HepG2 (cell line): ENCODE results near the gene SKIDA1. TPM values are rescaled to one million over a fixed set of nuclear protein-coding genes. Genes with fewer than 3 reads are reported as not detected.
A peak's percentile ranks its signal among the peaks of the same experiment; 100 is the strongest.

Source experiments
- DR1 ChIP-seq: sonication (generic); formaldehyde crosslinking; IDR thresholded peaks from 2 replicates; pipeline ENCODE4 v1.8.0; 2021; ENCODE audit warnings: mild to moderate bottlenecking, missing genetic modification reagents, inconsistent platforms
- GATA4 ChIP-seq: sonication (generic); IDR thresholded peaks from 2 replicates; pipeline ENCODE4 v1.6.1; 2016; ENCODE audit warnings: antibody characterized with exemption, low read depth, borderline replicate concordance
- MED1 ChIP-seq: sonication (generic); formaldehyde crosslinking; IDR thresholded peaks from 2 replicates; pipeline ENCODE4 v1.4.0; 2020; ENCODE audit warnings: missing genetic modification reagents
- MED13 ChIP-seq: sonication (generic); formaldehyde crosslinking; IDR thresholded peaks from 2 replicates; pipeline ENCODE4 v1.5.0; 2020; ENCODE audit warnings: missing genetic modification reagents
- MYC ChIP-seq: sonication (generic); formaldehyde crosslinking; IDR thresholded peaks from 2 replicates; pipeline ENCODE4 v1.9.0; 2021; ENCODE audit warnings: missing genetic modification reagents, borderline replicate concordance
- NFATC3 ChIP-seq: sonication (generic); formaldehyde crosslinking; IDR thresholded peaks from 2 replicates; pipeline ENCODE4 v1.5.1; 2020; ENCODE audit warnings: mild to moderate bottlenecking, missing genetic modification reagents
- NFIB ChIP-seq: sonication (generic); formaldehyde crosslinking; IDR thresholded peaks from 2 replicates; pipeline ENCODE4 v1.9.0; 2021; ENCODE audit warnings: missing genetic modification reagents, mild to moderate bottlenecking, borderline replicate concordance
- RBFOX2 ChIP-seq: fragments of 200-400 bp; formaldehyde crosslinking; IDR thresholded peaks from 2 replicates; pipeline ENCODE4 v1.6.1; 2017; ENCODE audit warnings: low read depth, mild to moderate bottlenecking, low read length
- SNAPC2 ChIP-seq: sonication (generic); formaldehyde crosslinking; IDR thresholded peaks from 2 replicates; pipeline ENCODE4 v1.8.1; 2022; ENCODE audit warnings: mild to moderate bottlenecking, missing genetic modification reagents
- SSRP1 ChIP-seq: IDR thresholded peaks from 2 replicates; pipeline ENCODE4 v1.6.1; 2016; ENCODE audit warnings: control low read depth
- TFDP1 ChIP-seq: IDR thresholded peaks from 2 replicates; pipeline ENCODE4 v1.6.1; 2016; ENCODE audit warnings: missing compliant biosample characterization, missing genetic modification reagents, borderline replicate concordance
- THAP7 ChIP-seq: sonication (generic); formaldehyde crosslinking; IDR thresholded peaks from 2 replicates; pipeline ENCODE4 v1.8.1; 2023; ENCODE audit warnings: mild to moderate bottlenecking, missing genetic modification reagents
- ZBTB4 ChIP-seq: sonication (generic); formaldehyde crosslinking; IDR thresholded peaks from 2 replicates; pipeline ENCODE4 v1.4.0; 2020; ENCODE audit warnings: missing genetic modification reagents, mild to moderate bottlenecking, borderline replicate concordance
- ZMYM4 ChIP-seq: sonication (generic); formaldehyde crosslinking; IDR thresholded peaks from 2 replicates; pipeline ENCODE4 v1.8.1; 2023; ENCODE audit warnings: mild to moderate bottlenecking, missing genetic modification reagents
- ZNF138 ChIP-seq: sonication (generic); formaldehyde crosslinking; IDR thresholded peaks from 2 replicates; pipeline ENCODE4 v1.5.0; 2020; ENCODE audit warnings: mild to moderate bottlenecking, low read depth, missing genetic modification reagents
- ZNF180 ChIP-seq: sonication (generic); formaldehyde crosslinking; IDR thresholded peaks from 2 replicates; pipeline ENCODE4 v1.4.0; 2020; ENCODE audit warnings: low read depth, missing genetic modification reagents, borderline replicate concordance
- ZNF256 ChIP-seq: sonication (generic); formaldehyde crosslinking; conservative IDR thresholded peaks from 2 replicates; pipeline ENCODE4 v1.4.0; 2020; ENCODE audit warnings: missing genetic modification reagents
- ZNF3 ChIP-seq: IDR thresholded peaks from 2 replicates; pipeline ENCODE4 v1.7.0; 2017; ENCODE audit warnings: inconsistent platforms
- ZNF331 ChIP-seq: sonication (generic); formaldehyde crosslinking; IDR thresholded peaks from 2 replicates; pipeline ENCODE4 v1.4.0; 2020; ENCODE audit warnings: missing genetic modification reagents
- ZNF883 ChIP-seq: sonication (generic); formaldehyde crosslinking; IDR thresholded peaks from 2 replicates; pipeline ENCODE4 v1.5.1; 2020; ENCODE audit warnings: mild to moderate bottlenecking, missing genetic modification reagents; ENCODE audit errors: not compliant biosample characterization
- polyA plus RNA-seq, 8 experiments: library from polyadenylated mRNA; depleted of rRNA in 3 of 8; stranded (reverse) in 7 of 8; unstranded in 1 of 8; fragments of >200 nt; fragmentation: Illumina TruSeq in 4 of 8; extraction: Trizol in 4 of 8; gene quantifications; 2 replicates each; pipeline versions ENCODE4 v1.2.1 to v1.2.3, GENCODE V29; 2011 to 2016; ENCODE audit warnings: low read depth in 4 of 8, missing spikeins in 1 of 8, mixed read lengths in 1 of 8; ENCODE audit not compliant: insufficient read depth in 1 of 8
- total RNA-seq, 5 experiments: library from RNA; depleted of rRNA; stranded (reverse); fragments of >200 nt; fragmentation: Illumina TruSeq; extraction: Trizol; gene quantifications; 2 replicates each; pipeline ENCODE4 v1.2.3, GENCODE V29; 2016; ENCODE audit warnings: low read depth in 1 of 5

Gene SKIDA1
- total and polyA plus RNA-seq, 2 of the 13 experiments (the other 11 are each of a cell fraction or from before 2014, with no cell fraction given), result 0.73 to 1.5 TPM

DNA sequence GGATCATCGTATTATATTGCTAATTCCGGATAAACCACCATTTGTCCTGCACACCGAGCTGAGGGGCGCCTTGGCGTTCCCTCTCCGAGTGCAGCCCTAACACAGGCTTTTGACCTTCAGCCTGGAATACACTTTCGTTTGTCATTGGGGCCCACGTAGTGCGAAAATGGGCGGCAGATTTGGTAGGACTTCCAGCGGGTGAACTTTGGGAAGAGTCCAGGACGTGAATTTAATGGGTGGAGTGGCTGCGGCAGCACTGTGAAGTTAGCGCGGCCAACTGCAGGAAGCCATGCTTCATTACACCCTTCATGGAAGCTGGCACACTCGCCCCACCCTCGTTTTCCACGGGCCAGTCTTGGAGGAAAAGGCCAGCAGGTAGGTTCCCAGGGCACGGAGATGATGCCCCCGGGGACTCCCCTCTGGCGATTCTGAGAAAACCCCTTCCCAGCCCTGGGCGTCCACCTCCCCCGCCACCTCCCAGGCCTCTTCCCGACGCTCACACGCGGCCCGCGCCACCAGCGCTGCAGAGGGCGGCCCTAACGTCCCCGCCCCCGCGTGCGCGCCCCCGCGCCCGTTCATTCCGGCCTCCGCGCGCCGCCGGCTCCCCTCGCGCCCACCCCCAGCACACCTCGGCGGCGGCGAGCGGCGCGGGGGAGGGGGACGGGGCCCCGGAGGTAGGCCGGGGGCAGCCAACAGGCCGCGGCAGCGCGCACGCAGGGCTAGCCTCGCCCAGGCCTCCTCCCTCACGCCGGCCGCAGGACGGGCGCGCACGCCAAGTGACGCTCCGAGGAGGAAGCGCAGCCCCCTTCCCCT is 8.2 kb upstream of the SKIDA1 start, which contains the start of gene MLLT10 (continued):
- TF ChIP-seq GATA4 (peak; percentile 71; the same call in 1 of the 2 replicates), NFATC3 (CRISPR knock-in tag) (peak; percentile 85; the same call in 1 of the 2 replicates), MYC (CRISPR knock-in tag) (peak; percentile 95), ZNF883 (peak; percentile 89), ZMYM4 (CRISPR knock-in tag) (peak; percentile 66), THAP7 (CRISPR knock-in tag) (no peak), NFIB (CRISPR knock-in tag) (no peak), RBFOX2 (peak; percentile 96), SNAPC2 (CRISPR knock-in tag) (peak; percentile 78; the same call in 1 of the 2 replicates), ZNF138 (CRISPR knock-in tag) (peak; percentile 65; the same call in 1 of the 2 replicates), ZBTB4 (peak; percentile 76; the same call in 1 of the 2 replicates), ZNF331 (CRISPR knock-in tag) (peak; percentile 47; the same call in 1 of the 2 replicates), SSRP1 (CRISPR knock-in tag) (peak; percentile 89), ZNF256 (peak; percentile 81), TFDP1 (peak; percentile 74; the same call in 1 of the 2 replicates), MED13 (CRISPR knock-in tag) (peak; percentile 78), ZNF180 (CRISPR knock-in tag) (peak; percentile 83; the same call in 1 of the 2 replicates), ZNF3 (CRISPR knock-in tag) (no peak), MED1 (peak; percentile 68), DR1 (peak; percentile 78)
